WI38 (cell line): ENCODE data around the gene ATXN10.

Source experiments
- H3K4me3 ChIP-seq: 2 replicates; pipeline ENCODE4 v1.5.1; 2011; ENCODE audit warnings: low read depth, mild to moderate bottlenecking, control low read depth, low read length
- TF ChIP-seq, protein P1 (sequence below): IDR thresholded peaks from 2 replicates; pipeline ENCODE4 v1.5.1; 2012; ENCODE audit warnings: low read depth, mild to moderate bottlenecking, control low read depth, low read length

Gene ATXN10

DNA sequence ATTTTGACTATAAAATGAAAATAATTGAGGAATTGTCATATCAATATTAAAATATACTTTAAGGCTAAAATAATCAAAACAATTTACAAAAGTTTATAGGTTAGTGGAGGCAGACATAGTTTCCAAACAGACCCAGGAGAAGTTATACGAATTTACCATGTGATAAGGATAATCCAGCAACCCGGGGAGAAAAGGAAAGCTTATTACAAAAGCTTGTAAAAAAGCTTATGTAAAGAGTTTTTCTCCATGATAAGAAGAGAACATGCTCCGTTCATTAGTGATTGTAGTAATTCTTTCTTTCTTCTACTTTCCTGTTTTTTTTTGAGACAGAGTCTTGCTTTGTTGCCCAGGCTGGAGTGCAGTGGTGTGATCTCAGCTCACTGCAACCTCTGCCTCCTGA is 79.0 kb downstream of the ATXN10 start:
- TF ChIP-seq, protein P1, sequence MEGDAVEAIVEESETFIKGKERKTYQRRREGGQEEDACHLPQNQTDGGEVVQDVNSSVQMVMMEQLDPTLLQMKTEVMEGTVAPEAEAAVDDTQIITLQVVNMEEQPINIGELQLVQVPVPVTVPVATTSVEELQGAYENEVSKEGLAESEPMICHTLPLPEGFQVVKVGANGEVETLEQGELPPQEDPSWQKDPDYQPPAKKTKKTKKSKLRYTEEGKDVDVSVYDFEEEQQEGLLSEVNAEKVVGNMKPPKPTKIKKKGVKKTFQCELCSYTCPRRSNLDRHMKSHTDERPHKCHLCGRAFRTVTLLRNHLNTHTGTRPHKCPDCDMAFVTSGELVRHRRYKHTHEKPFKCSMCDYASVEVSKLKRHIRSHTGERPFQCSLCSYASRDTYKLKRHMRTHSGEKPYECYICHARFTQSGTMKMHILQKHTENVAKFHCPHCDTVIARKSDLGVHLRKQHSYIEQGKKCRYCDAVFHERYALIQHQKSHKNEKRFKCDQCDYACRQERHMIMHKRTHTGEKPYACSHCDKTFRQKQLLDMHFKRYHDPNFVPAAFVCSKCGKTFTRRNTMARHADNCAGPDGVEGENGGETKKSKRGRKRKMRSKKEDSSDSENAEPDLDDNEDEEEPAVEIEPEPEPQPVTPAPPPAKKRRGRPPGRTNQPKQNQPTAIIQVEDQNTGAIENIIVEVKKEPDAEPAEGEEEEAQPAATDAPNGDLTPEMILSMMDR, result no peak
- no peak overlapping the region for H3K4me3 ChIP-seq

- no peak overlapping the region for H3K4me3 ChIP-seq
- TF ChIP-seq, protein P1, result no peak
These were observed 80.4 kb downstream of the ATXN10 start for GRCh38 chr22:45752036-45752435.

DNA sequence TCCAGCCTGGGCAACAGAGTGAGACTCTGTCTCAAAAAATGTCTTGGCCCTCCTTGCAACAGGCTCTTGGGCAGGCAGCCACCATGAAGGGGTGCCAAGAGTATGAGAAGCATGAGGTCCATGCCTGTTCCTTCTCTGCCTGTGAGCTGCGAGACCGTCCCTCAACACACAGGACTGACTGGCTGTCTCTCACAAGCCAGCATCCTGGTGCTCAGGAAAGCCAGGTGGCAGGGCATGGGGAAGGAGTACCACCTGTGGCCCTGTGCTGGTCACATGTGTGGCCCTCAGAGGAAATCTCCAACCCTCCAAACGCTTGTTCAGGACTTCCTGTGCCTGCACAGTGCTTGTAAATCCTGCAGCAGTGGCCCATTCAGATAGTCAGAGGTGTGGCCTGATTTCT is 83.2 kb downstream of the ATXN10 start:
- H3K4me3 ChIP-seq, result no peak overlapping the region
- TF ChIP-seq, protein P1, result no peak

DNA sequence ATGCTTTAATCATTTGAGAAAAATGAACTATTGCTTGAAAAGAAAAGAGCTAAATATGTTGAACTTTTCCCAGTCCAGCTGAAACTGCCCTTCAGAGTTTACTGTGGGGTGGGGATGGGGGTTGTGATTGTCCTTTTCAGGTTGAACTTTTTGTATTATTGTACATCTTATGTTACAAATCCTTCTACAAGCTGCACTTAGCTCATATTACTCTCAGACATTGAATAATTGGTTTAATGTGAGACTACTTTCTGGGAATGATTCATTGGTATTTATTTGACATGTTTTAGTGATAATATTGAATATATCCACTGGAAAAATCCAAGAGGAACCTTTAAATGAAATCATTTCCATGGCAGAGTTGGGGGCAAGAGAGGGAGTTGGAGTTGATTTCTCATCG is 84.9 kb downstream of the ATXN10 start:
- no peak overlapping the region for H3K4me3 ChIP-seq
- TF ChIP-seq, protein P1, result no peak

- no peak overlapping the region for H3K4me3 ChIP-seq
- TF ChIP-seq, protein P1, result peak; percentile 27
These were observed 85.4 kb downstream of the ATXN10 start for GRCh38 chr22:45757068-45757467.

- TF ChIP-seq, protein P1, result no peak
- H3K4me3 ChIP-seq, result no peak overlapping the region
These were observed 86.3 kb downstream of the ATXN10 start for GRCh38 chr22:45757936-45758335.

DNA sequence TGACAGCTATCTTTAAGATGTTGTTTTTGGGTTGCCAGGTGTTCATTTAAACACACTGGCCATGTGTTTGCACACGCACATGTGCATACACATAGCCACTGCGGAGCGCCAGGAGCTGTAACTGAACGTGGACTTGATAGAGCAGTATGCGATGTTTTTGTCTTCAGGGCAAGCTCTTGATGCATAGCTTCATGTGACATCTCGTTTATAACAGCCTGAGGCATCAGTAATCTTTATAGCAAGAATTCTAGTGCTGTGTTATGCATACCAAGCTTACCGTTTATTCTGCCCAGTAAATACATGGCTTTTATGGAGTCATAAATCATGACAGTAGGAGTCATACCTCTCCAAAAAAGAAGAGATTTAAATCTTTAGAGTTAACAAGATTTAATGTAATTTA is 87.0 kb downstream of the ATXN10 start:
- TF ChIP-seq, protein P1, result no peak
- H3K4me3 ChIP-seq, result no peak overlapping the region
